GM13976 (cell line): Measurements from ENCODE around the gene SLC34A1.
"Not testable (repeated sequence)": the region's sequence is repeated elsewhere in the genome, so short reads cannot be mapped to it uniquely, and the experiment has no call there.

ENCODE experiments used
- DNase-seq: peaks from one replicate; pipeline ENCODE4 v3.0.0; 2012; ENCODE audit warnings: low spot score
- CTCF ChIP-seq: IDR thresholded peaks from 2 replicates; pipeline ENCODE4 v1.5.1; 2012; ENCODE audit warnings: borderline replicate concordance, mild to moderate bottlenecking; ENCODE audit not compliant: insufficient read depth; ENCODE audit errors: extremely low read depth, missing control alignments, control extremely low read depth
- in situ Hi-C: fragments of 300-500 bp; cut with MboI; formaldehyde crosslinking; loops from one replicate; pipeline ENCODE4 v1.12.0; 2022; ENCODE audit warnings: low sequenced_read_pairs, mixed read lengths, inconsistent platforms; ENCODE audit not compliant: unreplicated experiment

Gene SLC34A1

DNA sequence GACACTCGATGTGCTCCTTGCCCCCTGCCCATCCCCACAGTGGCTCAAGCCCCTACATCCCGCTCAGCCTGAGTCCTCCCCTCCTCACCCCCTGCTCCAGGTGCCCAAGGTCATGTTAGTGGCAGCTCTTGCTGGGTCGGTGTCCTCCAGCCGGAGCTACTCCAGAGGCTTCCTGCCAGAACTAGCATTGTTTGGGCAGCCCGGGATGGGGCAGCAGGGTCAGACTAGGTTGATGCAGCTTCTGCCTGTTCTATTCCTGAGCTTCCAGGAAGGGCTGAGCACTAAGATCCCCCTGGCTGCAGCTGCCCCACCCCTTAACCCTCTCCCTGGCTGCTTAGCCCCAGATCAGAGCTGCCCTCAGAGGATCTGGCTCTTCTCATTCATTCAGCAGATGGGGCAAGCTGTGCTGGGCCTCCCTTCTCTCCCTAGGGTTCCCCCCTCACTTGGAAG lies 25.8 kb upstream of the SLC34A1 start:
- TF ChIP-seq CTCF = no peak
- DNase-seq = no peak
- in situ Hi-C loops = no loop called here

DNA sequence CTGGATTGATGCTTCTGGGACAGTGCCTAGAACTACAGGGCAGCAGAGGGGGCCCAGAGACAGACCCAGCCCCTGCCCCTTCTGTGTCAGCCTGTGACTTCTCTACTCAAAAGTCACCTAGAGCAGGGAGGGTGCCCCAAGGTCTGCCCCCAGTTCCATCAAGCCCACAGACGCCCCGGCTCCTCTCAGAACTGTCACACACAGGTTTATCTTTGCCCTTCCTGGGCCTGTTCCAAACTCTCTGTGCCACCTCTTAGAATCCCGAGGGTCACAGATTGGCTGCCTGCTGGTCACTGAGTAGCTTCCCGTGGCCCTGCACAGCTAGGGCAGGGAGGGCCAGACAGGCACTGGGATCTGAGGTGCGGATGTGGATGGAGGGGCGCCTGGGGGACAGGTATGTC lies 24.8 kb upstream of the SLC34A1 start:
- in situ Hi-C loops = no loop called here
- no peak for DNase-seq
- TF ChIP-seq CTCF = no peak

DNA sequence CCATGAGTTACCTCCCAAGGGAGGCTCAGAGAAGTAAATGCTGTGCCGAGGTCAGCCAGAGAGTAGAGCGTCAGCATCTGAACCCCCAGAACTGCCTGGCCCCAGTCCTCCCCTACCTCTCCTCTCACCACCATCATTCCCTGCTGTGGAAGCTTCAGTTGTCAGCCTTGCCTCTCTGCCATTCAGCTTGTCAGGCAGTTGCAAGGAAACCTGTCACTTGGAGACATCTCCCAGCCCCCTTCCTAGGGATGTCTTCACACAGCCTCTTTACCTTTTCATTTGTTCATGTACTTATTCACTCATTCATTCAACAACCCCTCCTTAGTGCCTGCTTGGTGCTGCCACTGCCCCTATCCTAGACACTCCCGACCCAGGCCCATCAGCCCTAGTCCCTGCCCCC lies 24.4 kb upstream of the SLC34A1 start:
- TF ChIP-seq CTCF = no peak
- DNase-seq = no peak
- in situ Hi-C loops = no loop called here

- DNase-seq, in situ Hi-C loops: not testable (repeated sequence)
Measured at GRCh38 chr5:177360740-177361139, 23.5 kb upstream of the SLC34A1 start.

GRCh38 chr5:177361418-177362291 lies 22.6 kb upstream of the SLC34A1 start:
- in situ Hi-C loops = no loop called here
- no peak for DNase-seq
- TF ChIP-seq CTCF = no peak

DNA sequence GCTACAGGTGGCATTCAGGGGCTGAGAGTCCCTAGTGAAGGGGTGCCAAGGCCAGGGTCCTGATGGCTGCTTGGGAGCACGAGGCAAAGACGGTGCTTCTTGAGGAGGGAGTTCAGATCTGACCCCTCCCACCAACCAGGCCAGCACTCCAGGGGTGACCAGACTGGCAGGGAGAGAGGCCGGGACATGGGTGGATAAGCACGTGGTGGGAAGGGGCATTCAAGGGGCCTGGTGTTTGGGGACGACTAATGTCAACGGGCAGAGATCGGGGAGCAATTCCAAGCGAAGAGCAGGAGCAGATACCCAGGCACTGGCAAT lies 22.0 kb upstream of the SLC34A1 start:
- no peak for TF ChIP-seq CTCF
- in situ Hi-C loops = no loop called here
- no peak for DNase-seq

DNA sequence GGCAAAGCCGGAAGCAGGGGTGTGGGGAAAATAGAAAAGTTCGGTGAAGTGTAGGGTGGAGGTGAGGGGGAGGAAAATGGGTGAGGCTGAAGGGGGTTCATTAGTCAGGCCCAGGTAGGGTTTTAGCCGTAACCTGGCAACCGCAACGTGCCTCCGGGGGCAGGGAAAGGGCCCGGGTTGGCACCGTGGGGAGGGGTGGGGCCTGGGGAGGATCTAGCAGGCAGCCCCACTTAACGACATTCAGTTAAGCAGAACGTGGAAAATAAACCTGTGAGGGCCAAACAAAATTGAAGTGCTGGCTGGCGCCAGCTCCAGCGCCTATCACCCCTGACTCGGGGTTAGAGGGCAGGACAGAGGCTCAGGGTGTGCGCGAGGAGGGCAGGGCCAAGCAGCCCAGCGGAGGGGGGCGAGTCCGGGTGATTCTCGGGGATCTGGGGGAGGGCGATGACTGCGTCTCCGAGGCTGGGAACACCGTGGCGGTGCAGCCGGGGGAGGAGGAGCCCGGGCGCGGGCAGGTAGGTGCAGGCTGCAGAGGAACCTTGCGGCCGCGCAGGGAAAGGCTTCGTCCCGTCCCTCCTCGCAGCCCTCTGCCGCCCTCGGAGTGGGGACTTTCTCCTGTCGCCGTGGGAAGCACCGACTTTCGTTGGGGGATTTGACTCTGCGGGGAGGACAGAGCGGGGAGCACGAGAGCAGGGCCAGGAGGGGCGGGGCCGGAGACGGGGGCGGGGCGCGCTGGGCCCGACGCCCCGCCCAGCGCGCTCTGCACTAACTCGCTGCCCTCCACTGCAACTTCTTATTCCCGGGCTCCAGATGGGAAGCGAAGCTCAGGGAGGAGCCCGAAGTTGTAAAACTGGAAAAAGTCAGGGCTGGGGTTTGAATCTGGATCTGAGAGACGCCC lies 21.4 kb upstream of the SLC34A1 start:
- peak; percentile 90 for DNase-seq
- in situ Hi-C loops = no loop called here
- TF ChIP-seq CTCF = no peak
